Neutrophil (primary cell): ENCODE measurements around the gene LTV1.
A peak's percentile ranks its signal among the peaks of the same experiment; 100 is the strongest.

Experiments
- H3K27ac ChIP-seq: fragments of 200-600 bp; sonication (generic); 2 replicates; pipeline ENCODE4 v1.5.1; 2016; ENCODE audit warnings: mild to moderate bottlenecking, moderate library complexity
- H3K27me3 ChIP-seq: fragments of 200-600 bp; sonication (generic); 2 replicates; pipeline ENCODE4 v1.6.0; 2016; ENCODE audit warnings: mild to moderate bottlenecking
- H3K36me3 ChIP-seq: fragments of 200-600 bp; sonication (generic); 2 replicates; pipeline ENCODE4 v1.5.1; 2017
- H3K4me1 ChIP-seq, 2 experiments: fragments of 200-600 bp in 1 of 2; sonication (generic) in 1 of 2; 1 replicate in 1 of 2; 2 replicates in 1 of 2; pipeline versions ENCODE4 v1.5.1 to v1.6.1; 2013 to 2016; ENCODE audit warnings: low read depth in 1 of 2, low read length in 1 of 2, mild to moderate bottlenecking in 1 of 2, moderate library complexity in 1 of 2; ENCODE audit not compliant: control insufficient read depth in 1 of 2, insufficient read depth in 1 of 2
- H3K4me3 ChIP-seq, 2 experiments: fragments of 200-600 bp in 1 of 2; sonication (generic) in 1 of 2; 1 replicate in 1 of 2; 2 replicates in 1 of 2; pipeline ENCODE4 v1.5.1; 2013 to 2016; ENCODE audit warnings: low read depth in 1 of 2, low read length in 1 of 2, mild to moderate bottlenecking in 1 of 2, moderate library complexity in 1 of 2
- H3K9me3 ChIP-seq: fragments of 200-600 bp; sonication (generic); 2 replicates; pipeline ENCODE4 v1.5.1; 2016
- CTCF ChIP-seq: fragments of 200-600 bp; sonication (generic); IDR thresholded peaks from 2 replicates; pipeline ENCODE4 v1.5.1; 2016; ENCODE audit warnings: antibody characterized with exemption

Gene LTV1

GRCh38 chr6:143806282-143807102 lies 36.6 kb upstream of the LTV1 start:
- H3K27ac ChIP-seq = peak overlapping the region; percentile 79
- H3K27me3 ChIP-seq = no peaks in the 10 kb centered on the region
- H3K36me3 ChIP-seq = peaks cover 4% of the 10 kb centered on the region
- no peak for TF ChIP-seq CTCF
- H3K4me1 ChIP-seq = peaks cover 28 to 36% of the 10 kb centered on the region in 2 experiments
- H3K9me3 ChIP-seq = no peaks in the 10 kb centered on the region
- H3K4me3 ChIP-seq = no peak overlapping the region

- no peaks in the 10 kb centered on the region for H3K27me3 ChIP-seq
- H3K27ac ChIP-seq = peak overlapping the region; percentile 79
- no peak for TF ChIP-seq CTCF
Observed at GRCh38 chr6:143807103-143807772, 35.9 kb upstream of the LTV1 start.

GRCh38 chr6:143810745-143811144 lies 32.4 kb upstream of the LTV1 start:
- no peak overlapping the region for H3K27ac ChIP-seq
- H3K27me3 ChIP-seq = no peaks in the 10 kb centered on the region
- TF ChIP-seq CTCF = no peak
- H3K9me3 ChIP-seq = no peaks in the 10 kb centered on the region
- H3K36me3 ChIP-seq = peaks cover 23% of the 10 kb centered on the region
- no peak overlapping the region for H3K4me3 ChIP-seq
- peaks cover 28 to 32% of the 10 kb centered on the region in 2 experiments for H3K4me1 ChIP-seq

More at GRCh38 chr6:143807103-143807772, 35.9 kb upstream of the LTV1 start:
- H3K4me3 ChIP-seq = peak overlapping the region; percentile 30 to 39
- H3K9me3 ChIP-seq = no peaks in the 10 kb centered on the region
- H3K36me3 ChIP-seq = peaks cover 4% of the 10 kb centered on the region
- peaks cover 28 to 36% of the 10 kb centered on the region in 2 experiments for H3K4me1 ChIP-seq

- no peak overlapping the region for H3K4me3 ChIP-seq
- peaks cover 20 to 23% of the 10 kb centered on the region in 2 experiments for H3K4me1 ChIP-seq
- H3K36me3 ChIP-seq = peaks cover 23% of the 10 kb centered on the region
- no peaks in the 10 kb centered on the region for H3K27me3 ChIP-seq
- no peak for TF ChIP-seq CTCF
- no peaks in the 10 kb centered on the region for H3K9me3 ChIP-seq
- no peak overlapping the region for H3K27ac ChIP-seq
Observed at GRCh38 chr6:143811501-143812157, 31.5 kb upstream of the LTV1 start.

- Histone ChIP-seq H3K36me3 (peaks cover 37% of the 10 kb centered on the region), H3K27me3 (no peaks in the 10 kb centered on the region), H3K27ac (no peak overlapping the region), H3K4me3 (no peak overlapping the region), H3K9me3 (no peaks in the 10 kb centered on the region), H3K4me1 (no peaks in the 10 kb centered on the region)
- no peak for TF ChIP-seq CTCF
Observed at GRCh38 chr6:143817621-143818020, 25.5 kb upstream of the LTV1 start.
